GM19351 (cell line): ENCODE measurements around the gene ULBP1.
"Not testable (repeated sequence)": the region's sequence is repeated elsewhere in the genome, so short reads cannot be mapped to it uniquely, and the experiment has no call there.

Experiments used
- ATAC-seq: cut with Tn5 transposase; IDR thresholded peaks from one replicate; pipeline ENCODE4 v1.9.1; 2021; ENCODE audit warnings: mild to moderate bottlenecking, moderate library complexity; ENCODE audit not compliant: unreplicated experiment

The ULBP1 gene, protein sequence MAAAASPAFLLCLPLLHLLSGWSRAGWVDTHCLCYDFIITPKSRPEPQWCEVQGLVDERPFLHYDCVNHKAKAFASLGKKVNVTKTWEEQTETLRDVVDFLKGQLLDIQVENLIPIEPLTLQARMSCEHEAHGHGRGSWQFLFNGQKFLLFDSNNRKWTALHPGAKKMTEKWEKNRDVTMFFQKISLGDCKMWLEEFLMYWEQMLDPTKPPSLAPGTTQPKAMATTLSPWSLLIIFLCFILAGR

DNA sequence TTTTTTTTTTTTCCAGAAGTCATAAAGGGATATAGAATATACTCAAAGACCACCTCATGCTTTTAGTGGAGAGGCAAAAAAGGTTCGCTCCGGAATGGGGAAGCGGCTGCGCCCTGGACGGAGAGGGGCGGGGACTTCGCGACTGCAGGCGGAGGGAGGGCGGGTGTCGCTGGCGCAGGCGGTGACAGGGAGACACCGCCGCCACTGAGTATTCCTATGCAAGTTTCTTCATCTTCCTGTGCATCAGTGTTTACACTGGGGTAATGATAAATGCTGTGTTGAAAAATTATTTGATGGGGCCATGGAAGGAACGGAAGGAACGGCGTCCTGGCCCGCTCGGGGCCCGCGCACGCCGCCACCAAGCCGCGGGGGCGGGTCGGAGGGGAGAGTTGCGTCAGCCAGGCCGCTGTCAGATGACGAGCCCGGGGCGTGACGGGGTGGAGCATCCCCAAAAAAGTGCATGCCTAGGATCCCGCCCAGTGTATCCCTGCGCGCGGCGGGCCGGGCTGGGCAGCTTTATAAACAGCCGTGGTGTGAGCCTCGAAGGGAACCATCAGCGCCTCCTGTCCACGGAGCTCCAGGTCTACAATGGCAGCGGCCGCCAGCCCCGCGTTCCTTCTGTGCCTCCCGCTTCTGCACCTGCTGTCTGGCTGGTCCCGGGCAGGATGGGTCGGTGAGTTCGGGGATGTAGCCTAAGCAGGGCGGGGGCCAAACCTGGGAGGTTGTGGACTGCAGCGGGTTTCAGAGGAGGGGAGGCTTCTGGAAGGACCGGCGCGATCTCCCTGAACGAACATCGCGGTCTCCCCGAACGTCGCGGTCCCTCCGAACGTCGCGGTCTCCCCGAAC is at the start of gene ULBP1:
TSS of gene ULBP1 (plus strand) at position 482 of the 846 bp plus-strand sequence. CDS start at position 589, 107 bp downstream.
- ATAC-seq, result peak; percentile 65

DNA sequence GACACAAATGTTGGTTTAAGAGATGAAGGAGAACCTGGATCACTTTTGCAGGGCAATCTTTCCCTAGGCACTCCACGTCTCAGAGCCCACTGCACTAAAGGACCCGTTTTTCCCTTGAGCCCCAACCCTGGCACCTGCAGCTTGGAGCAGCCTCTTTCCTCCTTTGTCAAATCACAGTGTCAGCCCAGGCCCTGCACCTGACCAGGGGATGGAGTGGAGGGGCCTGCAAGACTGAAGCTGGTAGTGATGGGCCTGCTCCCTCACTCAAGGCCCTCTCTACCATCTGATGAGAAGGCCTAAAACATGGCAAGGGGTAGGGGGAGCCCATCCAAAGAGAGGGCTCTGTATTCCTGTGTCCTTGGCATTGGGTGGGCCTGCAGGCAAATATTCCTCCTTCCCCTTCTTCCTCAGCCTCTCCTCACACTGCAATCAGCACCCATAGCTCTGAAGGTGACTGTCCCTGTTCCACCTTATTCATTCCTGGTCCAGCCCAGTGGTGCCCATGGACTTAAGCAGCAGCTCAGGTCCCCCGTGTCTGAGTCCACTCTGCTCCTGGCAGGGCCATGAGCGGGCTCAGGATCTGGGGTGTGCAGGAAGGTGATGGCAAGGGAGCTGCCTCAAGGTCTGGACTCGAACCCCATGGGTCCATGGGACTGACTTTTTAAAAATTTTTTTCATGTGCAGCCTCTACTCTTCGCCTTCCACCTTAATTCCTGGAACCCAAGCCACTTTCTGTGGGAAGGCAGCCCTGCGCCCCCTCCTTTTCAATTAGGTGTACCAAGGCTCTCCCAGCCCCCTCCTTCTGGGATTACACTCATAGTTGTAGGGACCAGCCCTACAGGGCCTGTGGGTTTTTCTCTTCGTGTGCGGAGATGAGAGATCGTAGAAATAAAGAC is 47.5 kb upstream of the ULBP1 start:
- no peak for ATAC-seq

DNA sequence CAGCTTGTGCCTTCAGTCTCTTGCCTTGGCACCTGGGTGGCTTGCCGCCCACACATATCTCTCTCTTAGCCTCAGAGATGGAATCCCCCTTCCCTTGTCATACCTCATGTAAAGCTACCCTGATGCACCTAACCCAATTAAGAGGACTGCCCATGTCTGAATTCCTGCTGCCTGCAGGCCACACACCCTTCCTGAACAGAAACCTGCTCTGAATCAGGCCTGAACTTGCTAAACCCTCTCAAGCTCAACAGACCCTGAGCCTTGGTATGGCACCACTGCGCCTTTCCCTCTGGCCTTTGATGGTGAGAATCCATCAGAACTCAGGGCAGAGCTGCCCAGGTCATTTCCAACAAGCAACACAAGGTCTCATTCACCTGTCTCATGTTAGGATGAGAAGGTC is 46.1 kb upstream of the ULBP1 start:
- no peak for ATAC-seq

DNA sequence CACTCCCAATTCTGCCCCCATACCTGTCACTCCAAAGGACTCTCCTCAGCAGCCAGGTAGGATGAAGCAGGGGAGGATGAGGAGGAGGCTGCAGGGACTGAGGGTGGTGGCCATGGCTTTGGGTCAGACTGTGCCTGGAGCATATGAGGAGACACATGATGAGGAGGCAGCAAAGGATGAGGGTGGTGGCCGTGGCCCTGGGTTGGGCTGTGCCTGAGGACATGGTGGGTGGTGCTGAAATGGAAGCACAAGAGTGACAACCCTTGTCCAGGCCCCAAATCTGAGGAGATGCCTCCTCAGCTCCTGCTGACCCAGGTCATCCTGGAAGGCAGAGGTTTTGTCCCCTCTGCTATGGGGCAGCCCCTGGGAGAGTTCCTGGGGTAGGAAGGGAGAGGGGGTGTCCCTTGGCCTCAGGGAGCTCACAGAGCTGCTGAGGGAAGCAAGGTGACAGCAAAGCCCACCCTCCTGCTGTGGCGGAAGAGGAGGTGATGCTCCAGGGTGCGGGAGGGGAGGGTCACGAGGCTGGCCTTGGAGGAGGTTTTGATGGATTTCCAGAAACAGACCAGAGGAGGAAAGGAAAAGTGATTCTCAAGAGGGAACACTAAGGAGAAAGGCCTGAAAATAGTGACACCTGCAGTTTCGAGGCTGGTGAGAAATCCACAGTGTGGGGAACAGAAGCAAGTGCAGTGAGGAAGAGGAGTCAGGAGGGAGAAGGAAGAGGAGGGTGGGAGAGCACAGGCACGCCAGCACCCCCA is 45.4 kb upstream of the ULBP1 start:
- ATAC-seq, result no peak

DNA sequence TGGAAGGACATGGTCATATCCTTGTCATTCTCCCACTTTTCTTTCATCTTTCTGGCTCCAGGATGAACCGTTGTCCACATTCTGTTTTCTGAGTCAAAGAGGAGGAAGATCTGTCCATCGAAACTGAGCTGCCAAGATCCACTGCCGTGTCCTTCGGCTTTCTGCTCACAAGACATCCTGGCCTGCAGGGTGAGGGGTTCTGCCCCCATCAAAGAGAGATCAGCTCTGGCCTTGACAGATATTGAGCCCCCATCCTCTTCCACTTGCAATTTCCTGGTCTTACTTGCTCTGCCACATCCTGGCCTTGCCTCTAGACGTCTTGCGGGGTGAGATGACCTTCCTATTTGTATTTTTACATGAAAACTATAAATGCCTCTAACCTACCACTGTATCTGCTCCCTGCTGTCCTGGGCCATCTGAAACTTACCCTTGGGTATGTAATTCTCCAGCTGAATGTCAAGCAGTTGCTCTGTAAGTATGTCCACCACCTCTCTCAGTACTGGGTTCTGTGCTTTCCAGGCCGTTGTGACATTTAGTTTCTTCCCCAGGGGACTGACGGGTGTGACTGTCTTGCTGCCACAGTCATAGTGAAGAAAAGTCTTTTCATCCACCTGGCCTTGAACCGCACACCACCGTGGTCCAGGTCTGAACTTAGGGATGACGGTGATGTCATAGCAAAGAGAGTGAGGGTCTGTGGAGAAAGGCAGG is 44.5 kb upstream of the ULBP1 start:
- not testable (repeated sequence) for ATAC-seq

DNA sequence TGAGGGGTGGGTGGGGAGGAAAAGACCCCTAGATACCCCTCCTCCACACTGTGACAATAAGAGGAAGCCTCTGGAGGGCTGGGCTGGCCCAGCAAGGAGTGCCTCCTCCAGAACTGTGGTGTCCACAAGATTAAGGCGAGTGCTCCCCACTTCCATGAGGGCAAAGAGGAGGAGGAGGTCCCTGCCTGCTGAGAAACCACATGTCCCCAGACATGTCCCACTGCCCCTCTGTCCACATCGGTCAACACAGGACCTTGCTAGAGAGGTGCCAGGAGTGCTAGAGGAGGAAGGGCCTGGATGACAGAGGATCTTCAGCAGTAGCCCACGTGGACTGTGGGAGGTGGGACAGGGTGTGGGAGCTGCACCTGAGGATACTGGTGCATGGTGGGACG is 43.9 kb upstream of the ULBP1 start:
- no peak for ATAC-seq

DNA sequence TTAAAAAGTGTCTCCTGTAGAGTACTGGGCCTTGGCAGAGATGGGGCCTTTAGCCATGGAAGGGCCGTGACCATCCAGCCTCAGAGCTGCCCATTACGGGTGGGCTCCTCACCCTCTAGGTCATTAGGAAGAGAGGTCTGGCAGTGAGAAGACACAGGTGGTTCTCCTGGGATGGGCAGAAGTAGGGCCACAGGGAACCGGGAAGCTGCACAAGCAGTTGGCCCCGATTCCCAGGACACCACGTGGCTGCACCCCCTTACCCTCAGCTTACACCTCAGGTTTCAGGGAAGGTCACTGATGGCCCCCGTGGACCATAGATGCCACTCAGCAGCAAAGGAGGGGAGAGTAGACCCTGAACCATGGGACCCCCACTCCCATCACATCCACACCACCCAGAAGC is 42.4 kb upstream of the ULBP1 start:
- no peak for ATAC-seq

DNA sequence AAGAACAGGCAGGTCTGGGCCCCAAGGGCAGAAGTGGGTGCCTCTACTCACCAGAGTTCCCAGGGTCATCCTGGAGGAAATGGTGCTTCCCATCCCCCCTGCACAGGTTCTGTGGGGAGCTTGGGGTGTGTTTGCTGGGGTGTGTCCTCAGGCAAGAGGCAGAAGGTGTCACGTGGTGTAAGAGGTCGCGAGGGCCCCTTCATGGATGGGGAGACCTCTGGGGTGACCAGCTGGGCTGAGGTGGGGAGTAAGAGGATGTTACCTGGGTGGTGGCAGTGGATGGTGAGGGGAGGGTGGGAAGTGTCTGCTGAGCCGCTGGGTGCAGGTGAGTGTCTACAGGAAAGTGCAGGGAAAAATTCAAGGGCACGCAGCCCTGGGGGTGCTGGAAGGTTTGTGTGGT is 41.7 kb upstream of the ULBP1 start:
- ATAC-seq, result not testable (repeated sequence)

DNA sequence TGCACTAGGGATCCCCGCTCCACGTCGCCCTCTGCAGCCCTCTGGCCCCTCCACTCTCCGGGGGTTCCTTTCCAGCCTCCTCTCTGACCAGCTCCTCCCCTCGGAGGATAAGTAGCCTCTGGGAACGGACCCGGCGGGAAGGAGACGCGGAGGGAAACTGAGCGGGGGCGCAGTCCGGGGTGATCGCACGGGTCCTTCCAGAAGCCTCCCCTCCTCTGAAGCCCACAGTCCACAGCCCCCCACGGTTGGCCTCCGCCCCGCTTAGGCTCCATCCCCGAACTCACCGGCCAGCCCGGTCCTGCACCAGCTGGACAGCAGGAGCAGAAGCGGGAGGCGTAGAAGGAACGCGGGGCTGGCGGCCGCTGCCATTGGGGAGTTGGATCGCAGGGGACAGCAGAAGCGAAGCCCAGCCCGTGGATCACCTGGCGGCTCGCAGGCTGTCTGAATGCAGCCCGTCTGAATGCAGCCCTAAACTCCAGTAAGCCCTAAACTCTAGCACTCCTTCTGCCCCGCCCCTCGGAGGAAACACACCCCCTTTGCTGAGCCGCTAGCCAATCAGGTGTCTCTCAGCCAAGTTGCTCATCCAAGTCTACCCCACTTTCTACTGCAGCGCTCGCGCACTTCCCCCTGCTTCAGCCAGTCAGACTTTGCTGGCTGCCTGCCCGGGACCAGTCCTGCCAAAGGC is 41.0 kb upstream of the ULBP1 start, which contains the start of gene RAET1G:
TSS of gene RAET1G (minus strand) at position 480 of the 685 bp plus-strand sequence. CDS start at position 369, 111 bp downstream.
- ATAC-seq, result no peak

DNA sequence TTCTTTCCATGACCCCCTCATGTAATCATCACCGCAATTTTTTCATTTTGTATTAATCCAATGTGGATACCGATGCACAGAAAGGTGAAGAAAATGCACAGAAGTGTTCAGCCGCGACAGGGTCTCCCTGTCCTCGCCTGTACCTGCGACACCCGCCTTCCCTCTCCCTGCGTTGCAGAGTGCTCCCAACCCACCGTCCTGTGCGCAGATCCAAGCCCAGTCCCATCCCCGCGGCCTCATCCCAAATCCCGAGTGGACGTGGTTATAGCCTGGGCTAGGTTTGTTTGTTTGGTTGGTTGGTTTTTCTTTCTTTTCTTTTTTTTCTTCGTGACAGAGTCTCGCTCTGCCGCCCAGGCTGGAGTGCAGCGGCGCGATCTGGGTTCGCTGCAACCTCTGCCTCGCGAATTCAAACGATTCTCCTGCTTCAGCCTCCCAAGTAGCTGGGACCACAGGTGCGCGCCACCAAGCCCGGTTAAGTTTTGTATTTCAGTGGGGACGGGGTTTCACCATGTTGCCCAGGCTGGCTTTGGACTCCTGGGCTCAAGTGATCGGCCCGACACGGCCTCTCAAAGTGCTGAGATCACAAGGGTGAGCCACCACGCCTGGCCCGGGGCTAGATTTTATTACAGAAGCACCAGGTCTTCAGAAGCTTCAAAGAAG is 40.3 kb upstream of the ULBP1 start:
- ATAC-seq, result no peak

DNA sequence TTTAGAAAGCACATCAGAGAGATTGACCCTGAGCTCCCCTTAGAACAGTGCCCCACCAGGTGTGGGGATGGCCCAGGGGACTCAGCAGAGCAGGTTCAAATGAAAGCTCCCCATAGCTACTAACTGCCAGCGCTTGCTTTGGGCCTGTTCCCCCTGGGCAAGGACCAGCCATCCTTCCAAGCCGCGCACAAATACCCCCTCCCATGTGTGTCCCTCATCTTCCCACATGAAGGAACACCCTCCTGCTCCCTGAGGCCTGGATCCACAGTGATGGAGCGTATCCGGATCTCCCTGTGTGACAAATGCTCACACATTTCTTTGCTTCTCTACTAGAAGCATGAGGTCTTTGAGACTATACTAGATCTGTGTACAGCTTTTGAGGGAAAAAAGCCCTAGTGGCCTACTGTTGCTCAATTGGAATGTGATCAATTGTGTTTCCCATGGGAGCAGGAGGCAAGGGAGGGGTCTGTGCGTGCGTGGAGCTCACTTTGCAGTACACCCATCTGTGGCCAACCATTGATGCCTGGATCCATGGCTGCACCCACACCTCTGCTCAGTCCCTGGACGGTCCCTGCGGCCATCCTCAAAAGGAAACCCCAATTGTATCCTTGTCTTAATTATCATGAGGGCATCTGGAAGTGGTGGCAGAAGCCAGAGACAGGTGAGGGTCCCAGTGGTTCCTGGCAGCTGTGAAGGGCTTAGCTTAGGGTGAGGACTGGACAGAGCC is 39.4 kb upstream of the ULBP1 start:
- ATAC-seq, result no peak

DNA sequence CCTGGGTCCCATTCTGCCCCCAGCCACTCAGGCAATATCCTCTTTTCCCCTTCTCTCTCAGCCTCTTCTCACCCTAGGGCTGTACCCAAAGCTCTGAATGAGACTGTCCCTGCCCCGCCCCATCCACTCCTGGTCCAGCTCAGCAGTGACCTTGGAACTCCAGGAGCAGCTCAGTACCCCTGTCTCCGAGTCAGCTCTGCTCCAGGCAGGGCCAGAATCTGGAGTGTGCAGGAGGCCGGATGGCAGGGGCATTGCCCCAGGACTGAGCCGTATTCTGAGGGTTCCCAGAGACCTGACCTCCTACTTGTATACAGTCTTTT is 38.9 kb upstream of the ULBP1 start:
- no peak for ATAC-seq

DNA sequence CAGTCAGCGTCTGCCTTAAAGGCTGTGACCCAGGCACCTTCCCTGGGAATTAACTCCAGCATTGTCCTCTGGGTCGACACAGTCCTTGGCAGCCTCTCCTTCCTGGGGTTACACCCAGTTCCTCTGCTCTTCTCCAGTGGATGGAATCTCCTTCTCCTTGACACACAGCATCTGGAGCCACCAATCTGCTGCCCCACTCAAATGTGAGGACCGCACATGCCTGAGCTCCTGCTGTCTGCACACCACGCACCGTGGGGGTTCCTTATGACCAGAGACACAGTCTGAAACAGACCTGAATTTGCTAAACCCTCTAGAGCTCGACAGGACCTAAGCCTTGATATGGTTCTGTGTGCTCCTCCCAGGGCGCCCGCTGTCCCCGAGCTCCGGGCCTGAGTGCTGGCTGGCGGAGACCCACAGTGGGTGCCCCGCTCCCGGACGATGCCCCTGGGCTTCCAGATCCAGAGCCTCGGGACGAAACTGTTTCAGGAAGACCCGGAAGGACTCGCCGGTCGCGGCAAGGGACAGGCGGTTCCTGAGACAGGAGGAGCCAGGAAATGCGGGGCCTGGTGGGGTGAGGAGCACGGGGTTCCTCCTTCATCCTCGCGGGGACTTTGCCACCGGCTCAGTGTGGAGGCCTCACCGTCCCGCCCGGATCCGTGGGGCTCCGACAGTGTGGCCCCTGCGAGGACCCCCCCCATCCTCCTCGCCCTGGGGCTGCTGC is 38.3 kb upstream of the ULBP1 start:
- no peak for ATAC-seq

DNA sequence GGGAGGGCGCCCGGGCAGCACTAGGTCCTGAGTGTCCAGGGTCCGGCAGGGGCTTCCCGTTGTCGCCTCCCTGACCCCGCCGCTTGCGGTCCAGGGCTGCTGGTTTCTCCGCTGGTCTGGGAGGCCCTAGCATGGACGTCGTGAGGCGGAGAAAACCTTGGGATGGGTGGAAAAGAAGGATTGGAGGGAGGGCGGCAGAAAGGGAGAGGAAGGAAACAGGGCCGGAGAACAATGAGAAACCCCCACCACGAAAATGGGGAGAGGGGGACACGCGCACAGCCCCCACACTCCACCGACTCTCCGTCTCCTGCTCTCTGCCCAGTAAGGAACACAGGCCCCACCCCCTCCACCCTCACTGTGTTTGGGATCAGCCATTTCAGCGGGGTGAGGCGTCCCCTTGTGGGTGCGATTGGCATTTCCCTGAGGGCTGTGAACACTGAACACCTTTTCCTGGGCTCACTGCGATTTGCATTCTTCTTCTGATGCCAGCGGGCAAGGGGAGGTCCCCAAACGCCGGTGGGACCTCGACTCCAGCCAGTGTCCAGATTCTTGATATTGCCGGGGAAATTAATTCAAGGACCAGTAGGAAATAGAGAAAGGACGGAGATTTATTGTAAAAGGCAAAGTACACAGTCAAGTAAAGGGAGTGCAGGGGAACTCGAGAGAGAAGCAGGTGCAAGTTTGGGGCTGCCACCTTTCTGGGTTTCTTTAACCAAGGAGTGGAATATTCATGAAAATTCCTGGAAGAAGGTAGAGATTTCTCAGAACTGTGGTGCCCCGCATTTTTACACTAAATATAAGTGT is 37.6 kb upstream of the ULBP1 start:
- ATAC-seq, result peak; percentile 54

DNA sequence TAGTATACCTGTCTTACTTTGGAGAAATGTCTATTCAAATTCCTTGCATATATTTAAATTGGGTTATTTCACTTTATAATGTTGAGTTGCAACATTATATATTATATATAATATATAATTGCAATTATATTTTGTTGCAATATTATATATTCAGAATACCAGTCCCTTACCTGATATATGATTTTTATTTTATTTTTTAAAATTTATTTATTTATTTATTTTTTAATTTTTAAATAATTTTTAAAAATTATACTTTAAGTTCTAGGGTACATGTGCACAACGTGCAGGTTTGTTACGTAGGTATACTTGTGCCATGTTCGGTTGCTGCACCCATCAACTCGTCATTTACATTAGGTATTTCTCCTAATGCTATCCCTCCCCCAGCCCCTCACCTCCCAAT is 36.7 kb upstream of the ULBP1 start:
- ATAC-seq, result not testable (repeated sequence)

DNA sequence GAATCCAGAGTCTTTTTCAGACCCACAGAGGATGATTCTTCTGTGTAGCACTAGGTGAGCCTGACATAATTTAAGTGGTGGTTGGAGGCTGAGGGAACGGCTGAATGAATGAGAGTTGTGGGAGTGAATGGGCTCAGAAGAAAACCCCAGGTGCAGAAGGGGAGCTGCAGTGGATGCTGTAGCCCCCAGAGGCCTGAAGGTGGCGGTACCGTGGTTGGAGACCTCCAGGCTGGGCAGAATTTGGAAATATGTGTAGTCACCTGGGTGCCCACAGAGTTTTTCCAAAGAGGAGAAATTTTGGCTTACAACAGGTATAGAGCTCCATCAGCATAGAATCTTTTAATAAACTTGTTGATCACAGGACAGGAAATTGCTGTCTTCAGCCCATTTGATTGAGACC is 34.3 kb upstream of the ULBP1 start:
- ATAC-seq, result no peak

DNA sequence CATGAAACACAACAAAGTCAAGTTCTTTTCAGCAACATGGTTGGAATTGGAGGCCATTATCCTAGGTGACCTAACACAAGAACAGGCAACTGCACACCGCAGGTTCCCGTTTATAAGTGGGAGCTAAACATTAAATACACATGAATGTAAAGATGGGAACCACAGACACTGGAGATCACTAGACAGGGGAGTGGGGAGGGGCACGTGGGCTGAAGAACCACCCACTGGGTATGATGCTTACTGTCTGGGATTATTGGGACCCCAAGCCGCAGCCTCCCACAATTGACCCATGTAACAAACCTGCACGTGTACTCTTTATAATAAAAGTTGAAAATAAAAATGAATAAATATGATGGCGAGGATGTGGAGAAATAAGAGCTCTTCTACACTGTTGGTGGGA is 32.2 kb upstream of the ULBP1 start:
- no peak for ATAC-seq
